Mucosa of rectum (tissue), 2 donors: ENCODE measurements around the gene PDZD8.
"Not testable (repeated sequence)": the region's sequence is repeated elsewhere in the genome, so short reads cannot be mapped to it uniquely, and the experiment has no call there.

Experiments used
- H3K27ac ChIP-seq, 2 donors: one replicate each; pipeline ENCODE4 v1.7.0; 2013; ENCODE audit warnings: inconsistent platforms in 2 of 2, low read depth in 2 of 2, low read length in 2 of 2
- H3K27me3 ChIP-seq, 2 donors: one replicate each; pipeline ENCODE4 v1.7.0; 2013; ENCODE audit warnings: low read length in 2 of 2; ENCODE audit not compliant: control insufficient read depth in 2 of 2, insufficient read depth in 2 of 2
- H3K36me3 ChIP-seq, 2 donors: one replicate each; pipeline ENCODE4 v1.7.0; 2013; ENCODE audit warnings: low read length in 2 of 2; ENCODE audit not compliant: control insufficient read depth in 2 of 2, insufficient read depth in 2 of 2
- H3K4me1 ChIP-seq, 2 donors: one replicate each; pipeline ENCODE4 v1.7.0; 2013; ENCODE audit warnings: low read length in 2 of 2, mild to moderate bottlenecking in 1 of 2; ENCODE audit not compliant: control insufficient read depth in 2 of 2, insufficient read depth in 2 of 2
- H3K4me3 ChIP-seq, 2 donors: one replicate each; pipeline ENCODE4 v1.7.0; 2013; ENCODE audit warnings: low read length in 2 of 2
- H3K9ac ChIP-seq, 2 donors: one replicate each; pipeline ENCODE4 v1.7.0; 2013; ENCODE audit warnings: low read length in 2 of 2, low read depth in 1 of 2, mild to moderate bottlenecking in 1 of 2
- H3K9me3 ChIP-seq, 2 donors: one replicate each; pipeline ENCODE4 v1.7.0; 2013; ENCODE audit warnings: low read length in 2 of 2; ENCODE audit not compliant: control insufficient read depth in 2 of 2
- donor health status: healthy.
- donor health status: Normal muscosa, but diverticular disease.

The PDZD8 gene

DNA sequence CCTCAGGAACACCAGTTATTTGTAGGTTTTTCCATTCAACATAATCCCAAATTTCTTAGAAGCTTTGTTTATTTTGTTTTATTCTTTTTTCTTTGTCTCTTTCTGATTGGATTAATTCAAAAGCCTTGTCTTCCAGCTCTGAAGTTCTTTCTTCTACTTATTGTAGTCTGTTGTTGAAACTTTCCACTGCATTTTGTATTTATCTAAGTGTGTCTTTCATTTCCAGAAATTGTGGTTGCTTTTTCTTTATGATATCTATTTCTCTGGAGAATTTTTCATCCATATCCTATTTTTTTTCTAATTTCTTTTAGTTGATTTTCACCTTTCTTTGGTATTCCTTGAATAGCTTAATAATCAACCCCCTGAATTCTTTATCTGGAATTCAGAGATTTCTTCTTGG, 75.8 kb downstream of the PDZD8 start:
- Histone ChIP-seq H3K27ac (no peak overlapping the region), H3K4me3 (no peak overlapping the region), H3K9ac (no peak overlapping the region), H3K4me1 (no peaks in the 10 kb centered on the region), H3K27me3 (no peaks in the 10 kb centered on the region), H3K36me3 (no peaks in the 10 kb centered on the region), H3K9me3 (no peaks in the 10 kb centered on the region)

DNA sequence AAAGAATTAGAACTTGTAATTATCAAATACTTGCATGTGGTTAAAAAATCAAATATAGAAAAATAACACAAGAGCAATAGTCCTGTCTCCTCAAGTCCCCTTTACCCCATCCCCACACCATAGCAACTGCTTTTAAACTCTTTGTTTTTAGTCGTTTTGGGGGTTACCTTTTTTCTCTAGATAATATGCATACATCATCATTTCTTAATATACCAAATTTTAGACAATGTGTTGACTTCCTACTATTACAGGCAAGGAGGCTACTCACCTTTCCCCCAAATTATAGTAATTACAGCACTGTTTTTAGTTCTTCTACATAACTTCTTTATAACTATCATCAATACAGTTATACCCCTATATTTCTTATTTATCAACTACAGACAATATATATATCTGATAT, 77.0 kb downstream of the PDZD8 start:
- no peak overlapping the region for H3K4me3 ChIP-seq
- no peak overlapping the region for H3K9ac ChIP-seq
- no peaks in the 10 kb centered on the region for H3K4me1 ChIP-seq
- no peaks in the 10 kb centered on the region for H3K27me3 ChIP-seq
- no peaks in the 10 kb centered on the region for H3K36me3 ChIP-seq
- H3K9me3 ChIP-seq, result no peaks in the 10 kb centered on the region
- H3K27ac ChIP-seq, result no peak overlapping the region

DNA sequence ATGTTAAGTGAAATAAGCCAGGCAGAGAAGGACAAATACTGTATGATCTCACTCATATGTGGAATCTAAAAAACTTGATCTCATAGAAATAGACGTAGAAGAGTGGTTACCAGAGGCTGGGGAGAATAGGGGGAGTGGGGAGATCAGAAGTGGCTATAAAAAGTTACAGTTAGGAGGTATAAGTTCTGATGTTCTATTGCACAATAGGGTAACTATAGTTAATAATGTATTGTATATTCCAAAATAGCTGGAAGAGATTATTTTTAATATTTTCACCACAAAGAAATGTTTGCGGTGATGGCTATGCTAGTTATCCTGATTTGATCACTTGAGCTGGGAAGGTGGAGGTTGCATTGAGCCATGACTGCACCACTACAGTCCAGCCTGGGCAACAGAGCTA, 80.5 kb downstream of the PDZD8 start:
- H3K9me3 ChIP-seq, result no peaks in the 10 kb centered on the region
- H3K36me3 ChIP-seq, result peaks cover 0 to under 1% of the 10 kb centered on the region in 2 donors
- H3K4me3 ChIP-seq, result no peak overlapping the region
- no peak overlapping the region for H3K27ac ChIP-seq
- no peaks in the 10 kb centered on the region for H3K27me3 ChIP-seq
- H3K4me1 ChIP-seq, result no peaks in the 10 kb centered on the region
- H3K9ac ChIP-seq, result no peak overlapping the region

DNA sequence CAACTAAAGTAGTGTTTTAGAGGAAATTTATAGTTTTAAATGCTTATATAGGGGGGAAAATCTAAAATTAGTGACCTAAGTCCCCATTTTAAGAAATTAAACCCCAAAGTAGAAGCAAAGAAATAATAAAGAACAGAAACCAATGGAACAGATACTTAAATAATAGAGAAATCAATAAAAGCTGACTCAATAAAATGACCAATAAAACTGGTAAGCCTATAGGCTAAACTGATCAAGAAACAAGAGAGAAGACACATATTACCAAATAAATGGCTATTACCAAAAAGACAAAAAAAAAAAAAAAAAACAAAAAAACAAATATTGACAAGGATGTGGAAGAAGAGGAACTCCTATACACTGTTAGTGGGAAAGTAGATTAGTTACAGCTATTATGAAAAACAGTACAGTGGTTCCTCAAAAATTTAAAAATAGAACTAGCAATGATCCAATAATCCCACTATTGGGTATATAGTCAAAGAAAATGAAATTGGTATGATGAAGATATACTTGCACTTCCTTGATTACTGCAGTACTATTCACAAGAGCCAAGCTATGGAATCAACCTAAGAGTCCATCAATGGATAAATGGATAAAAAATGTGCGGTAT, 81.1 kb downstream of the PDZD8 start:
- H3K4me3 ChIP-seq, result no peak overlapping the region
- H3K4me1 ChIP-seq, result no peaks in the 10 kb centered on the region
- H3K27me3 ChIP-seq, result no peaks in the 10 kb centered on the region
- H3K9ac ChIP-seq, result no peak overlapping the region
- peaks cover 5 to 6% of the 10 kb centered on the region in 2 donors for H3K36me3 ChIP-seq
- no peaks in the 10 kb centered on the region for H3K9me3 ChIP-seq
- no peak overlapping the region for H3K27ac ChIP-seq

DNA sequence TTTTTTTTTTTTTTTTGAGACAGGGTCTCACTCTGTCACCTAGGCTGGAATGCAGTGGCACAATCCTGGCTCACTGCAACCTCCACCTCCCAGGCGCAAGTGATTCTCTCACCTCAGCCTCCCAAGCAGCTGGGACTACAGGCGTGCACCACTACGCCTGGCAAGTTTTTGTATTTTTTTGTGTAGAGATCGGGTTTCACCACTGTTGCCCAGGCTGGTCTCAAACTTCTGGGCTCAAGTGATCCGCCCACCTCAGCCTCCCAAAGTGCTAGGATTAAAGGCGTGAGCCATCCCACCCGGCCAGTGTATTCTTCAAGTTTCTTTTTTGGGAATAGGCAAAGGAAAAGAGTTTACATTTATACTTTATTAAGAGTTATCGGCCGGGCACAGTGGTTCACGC, 84.4 kb downstream of the PDZD8 start:
- H3K4me3 ChIP-seq, H3K27me3 ChIP-seq, H3K4me1 ChIP-seq: not testable (repeated sequence)

DNA sequence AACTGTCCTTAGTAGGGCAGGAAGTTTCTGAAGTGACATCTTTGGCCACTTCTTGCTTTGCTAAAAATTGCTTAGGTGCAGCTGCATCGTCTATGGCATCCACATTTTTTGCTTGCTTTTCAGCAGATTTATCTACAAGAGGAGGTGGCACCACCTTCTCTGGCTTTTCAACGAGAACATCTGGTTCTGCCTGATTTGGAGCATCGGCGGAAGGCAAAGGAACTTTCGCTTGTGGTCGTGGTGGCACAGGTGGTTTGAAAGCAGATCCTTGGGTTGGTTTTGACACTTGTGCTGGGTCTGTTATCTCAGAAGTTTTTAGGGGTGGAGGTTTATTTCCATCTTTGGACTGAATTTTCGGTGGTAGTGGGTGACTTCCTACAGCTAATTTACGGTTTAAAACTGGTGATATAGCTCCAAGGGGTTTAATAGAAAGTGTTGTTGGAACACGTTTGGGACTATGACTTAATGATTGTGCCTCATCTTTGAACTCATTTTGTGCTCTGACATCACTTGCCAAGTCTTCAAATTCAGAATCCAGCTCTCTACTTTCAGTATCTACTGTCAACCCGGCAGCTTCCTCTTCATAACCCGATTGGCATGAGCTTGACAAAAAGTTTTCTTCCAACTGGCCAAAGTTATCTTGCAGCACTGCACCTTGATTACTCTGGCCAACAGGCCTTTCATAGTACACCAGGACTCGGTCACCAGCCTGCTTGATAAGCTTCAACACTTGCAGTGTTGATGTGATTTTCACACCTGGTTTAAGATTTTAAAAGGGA, 90.3 kb downstream of the PDZD8 start:
- H3K9me3 ChIP-seq, result no peaks in the 10 kb centered on the region
- H3K4me1 ChIP-seq, result no peaks in the 10 kb centered on the region
- no peak overlapping the region for H3K4me3 ChIP-seq
- no peak overlapping the region for H3K27ac ChIP-seq
- H3K27me3 ChIP-seq, result no peaks in the 10 kb centered on the region
- H3K9ac ChIP-seq, result no peak overlapping the region
- H3K36me3 ChIP-seq, result peaks cover 31 to 43% of the 10 kb centered on the region in 2 donors

More for the DNA sequence above, 84.4 kb downstream of the PDZD8 start:
- not testable (repeated sequence) for H3K9ac ChIP-seq, H3K9me3 ChIP-seq, H3K27ac ChIP-seq
- peaks cover 8 to 19% of the 10 kb centered on the region in 2 donors for H3K36me3 ChIP-seq

DNA sequence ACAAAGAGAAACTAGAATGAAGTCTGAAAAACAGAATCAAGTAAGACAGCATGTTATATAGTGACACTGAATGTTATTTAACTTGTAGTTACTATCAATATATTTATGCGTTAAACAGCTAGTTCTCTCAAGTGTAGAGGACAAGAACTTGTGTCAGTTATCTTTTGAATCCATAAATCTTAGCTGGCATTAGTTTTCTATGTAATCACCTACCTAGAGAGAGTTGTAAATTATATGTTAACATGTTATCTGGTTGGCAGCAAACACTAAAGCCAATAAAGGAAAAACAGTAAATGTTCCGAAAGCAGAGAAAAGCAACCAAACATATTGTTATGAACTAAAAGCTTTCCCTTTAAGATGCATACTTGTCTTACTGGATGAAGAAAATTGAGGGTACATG, 97.6 kb downstream of the PDZD8 start:
- Histone ChIP-seq H3K4me3 (no peak overlapping the region), H3K27me3 (no peaks in the 10 kb centered on the region), H3K9me3 (no peaks in the 10 kb centered on the region), H3K4me1 (no peaks in the 10 kb centered on the region), H3K27ac (no peak overlapping the region), H3K9ac (no peak overlapping the region), H3K36me3 (no peaks in the 10 kb centered on the region)

DNA sequence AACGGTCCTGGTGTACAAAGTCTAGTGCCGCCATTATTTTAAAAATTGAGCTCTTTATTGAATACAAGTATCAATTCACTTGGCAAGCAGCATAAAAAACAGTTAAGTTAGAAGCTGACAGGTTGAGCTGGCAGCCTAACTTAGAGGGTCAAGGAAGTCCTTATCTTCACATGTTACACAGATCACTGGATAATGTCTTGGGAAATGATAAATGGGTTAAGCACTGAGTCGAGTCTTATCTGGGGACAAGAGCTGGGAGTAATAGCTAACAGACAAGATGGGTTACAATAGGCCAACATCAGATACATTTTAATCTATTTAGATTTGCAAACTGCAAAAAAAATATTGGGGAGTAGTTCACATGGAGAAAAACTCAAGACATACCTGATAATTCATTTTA, 100.1 kb downstream of the PDZD8 start:
- Histone ChIP-seq H3K36me3 (no peaks in the 10 kb centered on the region), H3K9ac (no peak overlapping the region), H3K27me3 (no peaks in the 10 kb centered on the region), H3K4me3 (no peak overlapping the region), H3K9me3 (no peaks in the 10 kb centered on the region), H3K27ac (no peak overlapping the region), H3K4me1 (no peaks in the 10 kb centered on the region)

DNA sequence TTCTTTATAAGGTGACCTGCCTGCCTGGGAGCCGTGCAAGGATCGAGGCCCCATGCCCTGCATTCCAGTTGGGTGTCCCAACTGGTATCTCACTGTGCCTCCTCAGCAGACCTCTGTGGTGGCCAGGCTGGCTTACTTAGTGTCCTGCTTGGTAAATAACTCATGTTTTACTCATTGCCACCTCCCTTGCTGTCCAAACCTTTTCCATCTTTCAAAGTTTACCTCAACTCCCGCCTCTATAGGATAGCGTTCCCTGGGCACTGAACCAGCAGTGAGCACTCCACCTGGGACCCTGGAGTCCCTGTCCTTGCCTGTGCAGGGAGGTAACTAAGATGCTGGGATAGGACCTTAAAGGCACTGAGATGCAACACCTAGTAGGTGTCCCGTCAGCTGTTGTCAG, 100.7 kb downstream of the PDZD8 start:
- Histone ChIP-seq H3K9ac (no peak overlapping the region), H3K4me1 (no peaks in the 10 kb centered on the region), H3K4me3 (no peak overlapping the region), H3K9me3 (no peaks in the 10 kb centered on the region), H3K27ac (no peak overlapping the region), H3K27me3 (no peaks in the 10 kb centered on the region), H3K36me3 (no peaks in the 10 kb centered on the region)

DNA sequence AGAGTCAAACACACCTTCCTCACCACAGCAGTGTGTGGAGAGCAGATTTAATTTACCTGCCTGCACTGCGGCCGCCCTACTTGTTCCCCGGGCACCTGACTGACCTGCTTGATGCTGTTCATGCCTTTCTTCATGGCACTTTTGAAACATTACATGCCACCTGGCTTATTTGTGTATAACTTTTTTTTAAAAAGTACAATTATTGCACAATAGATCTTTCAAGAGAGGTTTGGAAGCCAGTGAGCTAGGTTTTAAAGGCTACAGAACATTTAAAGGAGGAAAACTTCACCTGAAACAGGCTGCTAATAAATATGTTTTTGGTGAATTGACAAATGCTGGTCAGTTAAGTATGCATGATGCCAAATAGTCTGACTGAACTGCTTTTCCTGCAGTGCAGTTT, 101.3 kb downstream of the PDZD8 start:
- H3K36me3 ChIP-seq, result no peaks in the 10 kb centered on the region
- no peaks in the 10 kb centered on the region for H3K27me3 ChIP-seq
- H3K27ac ChIP-seq, result no peak overlapping the region
- no peaks in the 10 kb centered on the region for H3K4me1 ChIP-seq
- no peak overlapping the region for H3K9ac ChIP-seq
- H3K4me3 ChIP-seq, result no peak overlapping the region
- no peaks in the 10 kb centered on the region for H3K9me3 ChIP-seq
